Middle frontal gyrus (tissue), 1 donor: Measurements from ENCODE around the gene TNXB.
"Not testable (repeated sequence)": the region's sequence is repeated elsewhere in the genome, so short reads cannot be mapped to it uniquely, and the experiment has no call there.

Source experiments
- DNase-seq: peaks from one replicate; pipeline ENCODE4 v3.0.0-alpha.2; 2015; ENCODE audit warnings: low spot score; ENCODE audit errors: extremely low spot score

TNXB gene

DNA sequence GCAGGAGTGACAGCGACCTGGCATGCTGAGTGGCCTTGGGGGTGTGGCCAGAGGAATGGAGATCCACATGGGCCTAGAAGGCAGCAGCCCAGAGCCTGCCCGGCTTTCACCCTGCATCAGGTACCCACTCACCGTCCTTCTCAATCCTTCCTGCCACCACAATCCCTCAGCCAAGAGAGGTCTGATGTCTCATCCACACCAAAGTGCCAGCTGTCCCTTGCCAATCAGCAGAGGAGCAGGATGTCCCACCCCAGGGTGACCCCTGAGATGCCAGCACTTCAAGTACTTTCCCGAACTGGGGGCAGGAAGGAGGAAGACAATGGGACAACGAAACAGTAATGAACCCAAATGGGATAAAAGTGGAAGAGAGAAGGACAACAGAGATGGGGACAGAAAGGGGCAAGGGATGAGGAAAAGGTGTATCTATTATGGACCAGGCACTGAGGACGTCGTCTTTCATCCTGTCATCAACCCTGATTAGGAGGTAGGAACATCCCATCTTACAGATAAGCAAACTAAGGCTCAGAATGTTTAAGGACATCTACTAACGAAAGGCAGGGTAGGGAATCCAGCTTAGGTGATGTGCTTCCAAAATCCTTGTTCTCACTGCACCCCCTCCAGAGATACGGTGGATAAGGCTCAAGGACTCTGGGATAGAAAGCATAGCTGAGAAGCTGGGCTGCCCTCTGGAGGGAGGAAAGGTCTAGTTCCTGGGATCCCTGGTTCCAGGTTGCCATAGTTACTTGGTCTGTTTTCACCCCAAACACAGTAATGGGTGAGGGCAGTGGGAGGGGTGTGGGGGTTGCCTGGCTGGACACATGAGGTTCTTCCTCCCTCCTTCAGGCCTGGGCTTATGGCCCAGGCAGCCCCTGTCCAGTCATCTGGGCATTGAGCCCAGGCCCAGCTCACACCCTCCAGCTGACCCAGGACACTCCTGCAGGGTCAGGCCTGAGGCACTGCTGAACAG lies 4.5 kb upstream of the TNXB start:
- DNase-seq: no peak

DNA sequence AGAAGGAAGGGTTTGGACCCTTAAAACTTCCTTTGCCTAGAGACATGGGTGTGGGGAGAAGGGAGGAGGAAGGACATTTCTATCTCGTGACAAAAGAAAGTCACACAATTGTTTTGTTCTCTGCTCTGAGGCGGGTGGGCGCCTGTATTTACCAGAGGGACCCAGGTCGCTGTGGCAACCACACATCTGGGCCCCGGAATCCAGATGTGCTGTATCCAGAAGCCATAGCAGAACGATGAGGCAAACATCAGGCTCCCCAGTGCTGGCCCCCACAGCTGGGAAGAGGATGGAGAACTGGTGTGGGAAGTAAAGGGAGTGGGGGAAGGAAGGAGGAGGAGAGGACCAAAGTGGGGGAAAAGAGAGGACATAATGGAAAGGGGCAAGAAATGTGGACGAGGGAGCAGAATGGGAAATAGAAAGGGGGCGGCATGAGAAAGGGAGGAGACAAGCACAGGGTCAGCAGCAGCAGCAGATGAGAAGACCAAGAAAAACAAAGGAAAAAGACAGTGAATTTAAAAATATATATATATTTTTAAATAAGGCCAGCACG lies 3.4 kb upstream of the TNXB start:
- no peak for DNase-seq

DNA sequence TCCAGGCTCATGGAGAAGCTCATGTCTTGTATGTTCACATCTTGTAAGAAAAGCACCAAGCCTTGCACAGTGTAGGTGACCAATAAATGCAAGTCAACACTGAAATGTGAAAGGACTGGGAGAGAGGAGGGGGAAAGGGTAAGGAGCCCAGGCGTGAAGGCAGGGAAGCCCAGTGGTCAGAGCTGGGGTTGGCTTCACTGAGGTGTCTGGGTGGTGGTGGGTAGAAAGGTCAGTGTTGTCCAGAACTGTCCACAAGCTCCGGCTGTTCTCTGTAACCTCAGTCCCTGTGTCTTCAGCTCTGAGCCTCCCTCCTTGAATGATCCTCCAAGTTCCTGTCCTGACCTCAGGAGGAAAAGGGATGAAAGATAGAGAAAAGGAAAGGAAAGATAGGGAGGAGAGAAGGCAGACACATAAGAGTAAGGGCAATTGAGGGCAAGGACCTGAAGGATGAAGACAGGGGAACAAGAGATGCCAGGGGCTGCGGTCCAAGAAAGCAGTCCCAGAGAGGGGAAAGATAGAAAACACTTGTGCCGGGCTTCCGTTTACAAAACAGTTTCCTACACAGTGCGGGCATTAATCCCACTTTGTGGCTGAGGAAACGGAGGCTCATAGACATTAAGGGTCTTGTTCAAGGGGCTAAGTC lies 2.4 kb upstream of the TNXB start:
- DNase-seq: no peak

- no peak for DNase-seq
Observed at GRCh38 chr6:32110632-32111031, 1.5 kb upstream of the TNXB start.

DNA sequence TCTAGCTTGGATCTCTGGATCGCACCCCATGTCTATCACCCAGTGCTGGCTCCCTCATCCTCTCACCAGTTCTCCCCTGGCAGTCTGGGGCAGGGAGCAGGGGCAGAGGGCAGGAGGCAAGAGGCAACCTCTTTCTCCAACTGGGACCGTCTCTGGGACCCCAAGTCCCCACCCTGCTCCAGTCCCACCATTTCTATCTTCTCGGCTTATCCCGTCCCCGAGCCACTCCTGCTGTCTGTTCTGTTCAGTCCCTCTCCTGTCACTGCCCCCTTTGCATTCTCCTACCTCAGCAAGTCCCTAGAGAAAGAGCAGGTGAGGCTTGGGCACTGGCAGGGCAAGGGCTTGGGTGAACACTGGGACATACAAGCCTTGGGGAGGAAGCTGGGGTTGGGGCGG lies 625 bp upstream of the TNXB start:
- no peak for DNase-seq

DNA sequence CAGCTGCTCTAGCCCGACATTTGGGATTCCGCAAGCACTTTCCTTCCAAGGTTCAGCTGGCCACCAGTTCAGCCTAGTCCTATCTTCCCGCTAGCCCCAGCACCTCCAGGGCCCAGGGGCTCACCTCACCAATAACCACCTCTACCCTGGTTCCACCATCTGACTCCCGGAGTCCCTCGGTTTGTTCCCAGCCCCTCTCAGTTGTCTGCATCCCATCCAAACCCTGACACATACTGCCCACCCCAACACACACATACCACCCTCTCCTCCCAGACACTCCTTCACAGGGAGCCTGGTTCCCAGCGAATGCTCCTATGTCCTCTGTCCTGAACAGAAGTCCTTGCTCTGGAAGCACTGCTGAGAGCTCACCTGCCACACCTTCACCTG lies 418 bp downstream of the TNXB start:
- DNase-seq: no peak

DNA sequence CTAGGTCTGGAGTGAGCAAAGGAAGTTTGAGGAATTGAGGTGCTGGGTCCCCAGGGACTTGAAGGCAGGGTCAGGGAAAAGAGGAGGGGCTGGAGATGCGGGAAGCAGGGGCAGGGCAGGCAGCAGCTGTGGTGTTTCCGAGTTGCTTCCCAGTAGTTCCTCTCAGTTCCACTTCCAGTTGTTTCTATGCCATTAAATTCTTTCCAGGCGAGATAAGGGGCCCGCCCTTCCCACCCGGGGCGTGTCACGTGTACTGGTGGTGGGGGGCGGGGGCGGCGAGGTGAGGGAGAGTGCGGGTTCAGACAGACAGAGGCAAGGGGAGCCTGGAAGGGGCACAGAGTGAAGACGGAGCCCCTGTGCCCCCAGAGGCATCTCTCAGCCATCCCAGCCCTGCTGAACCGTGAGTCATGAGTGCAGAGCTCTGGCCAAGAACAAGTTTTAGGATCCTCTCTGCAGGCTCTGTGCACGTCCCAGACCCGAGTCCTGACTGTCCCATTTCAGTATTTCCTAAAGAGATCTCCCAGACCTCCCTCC lies 977 bp downstream of the TNXB start:
- no peak for DNase-seq

- DNase-seq: no peak
Observed at GRCh38 chr6:32107406-32107805, 1.7 kb downstream of the TNXB start.

DNA sequence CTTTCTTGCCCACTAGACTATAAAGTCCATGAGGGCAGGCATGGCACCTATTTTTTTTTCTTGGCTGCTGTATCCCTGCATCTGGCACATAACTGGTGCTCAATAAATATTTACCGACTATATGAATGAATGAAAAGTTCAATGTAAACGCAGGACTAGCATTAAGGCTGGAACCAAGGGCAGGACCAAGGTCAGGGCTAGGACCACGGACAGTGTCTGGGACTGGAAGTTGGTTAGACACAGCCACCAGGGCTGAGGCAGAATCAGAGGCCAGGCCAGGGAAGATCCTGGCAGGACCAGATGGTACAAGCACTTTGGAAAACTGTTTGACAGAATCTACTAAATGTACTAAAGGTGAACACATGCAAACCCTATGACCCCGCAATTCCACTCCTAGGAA lies 3.7 kb downstream of the TNXB start:
- no peak for DNase-seq

DNA sequence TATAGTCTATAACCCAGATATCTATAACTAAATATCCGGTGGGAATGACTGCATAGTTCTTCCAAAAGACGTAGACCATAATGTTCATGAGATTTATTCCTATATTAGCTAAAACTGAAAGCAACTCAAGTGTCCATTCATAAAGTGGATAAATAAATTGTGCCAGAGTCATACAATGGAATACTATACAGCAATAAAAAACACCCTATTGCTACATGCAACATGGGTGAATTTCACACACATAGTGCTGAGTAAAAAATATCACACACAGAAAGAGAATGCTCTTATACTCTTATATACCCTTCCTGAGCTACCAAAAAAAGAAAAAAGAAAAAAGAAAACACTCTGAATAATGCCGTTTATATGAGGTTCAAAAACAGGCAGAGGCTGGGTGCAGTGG lies 6.9 kb downstream of the TNXB start:
- DNase-seq: no peak

- DNase-seq: not testable (repeated sequence)
Observed at GRCh38 chr6:32100251-32100650, 8.9 kb downstream of the TNXB start.

DNA sequence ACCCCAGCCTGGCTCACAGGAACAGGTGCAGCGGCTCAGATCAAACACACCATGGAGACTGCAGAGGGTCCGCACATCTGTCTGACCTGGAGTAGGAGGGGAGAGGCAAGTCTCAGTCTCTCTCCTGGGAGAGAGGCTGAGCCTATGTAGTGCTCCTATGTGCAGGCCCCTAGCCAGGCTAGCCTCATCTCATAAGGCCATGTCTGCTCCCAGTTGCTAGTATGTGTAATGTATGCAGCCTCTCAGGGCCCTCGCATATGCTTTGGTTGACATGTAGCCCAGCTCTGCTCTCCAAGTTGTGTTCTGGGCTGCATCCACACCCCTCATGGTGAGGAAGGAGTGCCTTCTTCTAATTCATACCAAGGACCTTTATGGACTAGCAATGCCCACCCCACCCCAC lies 11.8 kb downstream of the TNXB start:
- no peak for DNase-seq

- no peak for DNase-seq
Observed at GRCh38 chr6:32096394-32097258, 12.5 kb downstream of the TNXB start.

DNA sequence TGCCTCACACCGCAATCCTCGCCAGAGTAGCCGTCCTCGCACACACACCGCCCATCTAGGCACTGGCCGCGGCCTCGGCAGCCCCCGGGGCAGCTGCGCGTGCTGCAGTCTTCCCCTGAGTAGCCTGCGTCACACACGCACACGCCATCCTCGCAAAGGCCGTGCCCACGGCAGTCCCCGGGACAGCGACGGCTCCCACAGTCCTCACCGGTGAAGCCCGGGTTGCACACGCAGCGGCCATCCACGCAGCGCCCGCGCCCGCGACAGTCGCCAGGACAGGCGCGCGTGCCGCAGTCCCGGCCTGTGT lies 13.1 kb downstream of the TNXB start:
- no peak for DNase-seq

GRCh38 chr6:32095338-32096086 lies 13.6 kb downstream of the TNXB start:
- DNase-seq: no peak

DNA sequence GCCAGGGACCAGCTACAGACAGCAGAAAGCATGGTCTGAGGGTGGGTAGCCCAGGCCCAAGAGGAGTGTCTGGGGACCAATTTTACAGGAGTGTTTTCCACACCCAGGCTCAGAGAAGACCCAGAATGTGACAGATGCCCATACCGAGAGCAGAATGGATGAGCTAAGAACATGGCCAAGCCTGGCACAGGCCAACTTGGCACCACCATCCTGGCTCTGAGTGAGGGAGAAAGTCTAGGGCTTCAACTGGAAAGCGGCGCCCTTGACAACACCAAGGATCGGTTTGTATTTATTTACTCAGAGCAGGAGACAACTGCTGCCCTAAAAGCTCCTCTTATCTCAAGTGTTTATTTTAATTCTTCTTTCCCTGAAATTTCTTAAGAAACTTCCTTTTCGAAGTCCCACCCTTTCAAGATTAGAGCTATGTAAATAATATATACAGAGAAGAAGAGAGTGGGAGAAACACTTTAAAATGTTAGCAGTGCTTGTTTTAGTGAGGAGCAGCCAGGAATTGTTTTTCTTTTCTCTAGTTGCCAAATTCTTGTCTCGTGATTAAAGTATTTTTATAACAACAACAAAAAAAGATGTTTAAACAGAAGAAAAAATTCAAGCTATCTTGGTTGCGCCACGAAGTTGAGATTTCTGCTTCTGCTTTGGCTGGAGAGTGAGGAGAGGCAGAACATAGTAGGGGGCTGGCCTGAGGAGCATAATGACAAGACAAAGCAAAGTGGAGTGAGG lies 16.2 kb downstream of the TNXB start:
- DNase-seq: no peak

GRCh38 chr6:32089082-32089828 lies 19.9 kb downstream of the TNXB start:
- DNase-seq: no peak

DNA sequence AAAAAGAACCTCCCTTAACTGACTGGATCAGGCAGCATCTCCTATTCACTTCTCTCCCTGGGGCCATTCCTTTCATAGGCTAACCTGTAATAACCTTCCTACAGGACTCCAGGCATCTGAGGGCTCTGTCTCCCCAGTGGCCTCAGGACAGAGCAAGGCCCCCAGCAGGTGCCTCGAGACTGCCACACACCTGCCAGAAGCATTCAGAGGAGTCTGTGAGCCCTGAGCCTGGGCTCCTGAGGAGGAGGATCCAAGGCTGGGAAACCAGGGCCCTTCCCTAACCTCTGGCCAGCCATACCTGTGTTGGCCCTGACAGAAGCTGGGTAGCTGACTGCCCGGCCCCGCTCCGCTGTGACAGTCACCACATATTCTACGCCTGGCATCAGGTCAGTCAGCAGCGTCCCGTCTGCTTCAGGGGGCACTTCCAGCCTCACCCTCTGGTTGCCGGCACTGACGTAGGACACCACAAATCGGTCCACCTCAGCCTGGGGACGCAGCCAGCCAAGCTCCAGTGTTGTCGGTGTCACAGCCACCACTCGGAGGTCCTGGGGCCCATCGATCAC lies 20.6 kb downstream of the TNXB start:
- DNase-seq: no peak
